WTC11 (cell line): ENCODE results near the gene EEFSEC. TPM values are rescaled to one million over a fixed set of nuclear protein-coding genes. Genes with fewer than 3 reads are reported as not detected.
A peak's percentile ranks its signal among the peaks of the same experiment; 100 is the strongest.

Experiments used
- ATAC-seq: fragments of 200-7000 bp; cut with Tn5 transposase; 2 replicates; pipeline ENCODE4 v1.10.0; 2021; ENCODE audit warnings: mild to moderate bottlenecking, moderate library complexity
- CTCF ChIA-PET: fragments of 300-600 bp; sonication (Branson Sonifier 250); formaldehyde crosslinking; loops from one replicate; lab custom pipeline; 2021; ENCODE audit warnings: antibody characterized with exemption; lab: Charles Lee
- POLR2A ChIA-PET: fragments of 350-600 bp; sonication (Branson Sonifier 250); formaldehyde crosslinking; loops from one replicate; lab custom pipeline; 2021; ENCODE audit warnings: antibody characterized with exemption; lab: Charles Lee
- DNase-seq: peaks from one replicate; pipeline ENCODE4 v3.0.0; 2021; ENCODE audit warnings: low spot score
- H3K27ac Mint-ChIP-seq: 2 replicates; pipeline ENCODE4 v1.8.0; 2021; ENCODE audit warnings: mixed read lengths
- H3K27me3 Mint-ChIP-seq: 2 replicates; pipeline ENCODE4 v1.8.0; 2021; ENCODE audit warnings: low read depth, mild to moderate bottlenecking, moderate library complexity, mixed read lengths
- H3K36me3 Mint-ChIP-seq: 2 replicates; pipeline ENCODE4 v1.8.0; 2021; ENCODE audit warnings: mixed read lengths
- H3K4me1 Mint-ChIP-seq: 2 replicates; pipeline ENCODE4 v1.8.0; 2022; ENCODE audit warnings: mixed read lengths
- H3K4me3 Mint-ChIP-seq: 2 replicates; pipeline ENCODE4 v1.8.0; 2021; ENCODE audit warnings: mild to moderate bottlenecking, moderate library complexity, mixed read lengths
- H3K9me3 Mint-ChIP-seq: 2 replicates; pipeline ENCODE4 v1.8.0; 2021; ENCODE audit warnings: mixed read lengths
- ERG ChIP-seq: fragments of 250-450 bp; sonication (Bioruptor Pico); IDR thresholded peaks from 2 replicates; pipeline ENCODE4 v1.8.0; 2021; ENCODE audit warnings: mild to moderate bottlenecking
- GTF2I ChIP-seq: fragments of 250-450 bp; sonication (Bioruptor Pico); conservative IDR thresholded peaks from 2 replicates; pipeline ENCODE4 v1.4.0; 2021; ENCODE audit warnings: mild to moderate bottlenecking
- MAX ChIP-seq: sonication (generic); formaldehyde crosslinking; IDR thresholded peaks from 2 replicates; pipeline ENCODE4 v1.8.0; 2022; ENCODE audit warnings: mild to moderate bottlenecking, missing genetic modification reagents
- MYBL2 ChIP-seq: sonication (generic); formaldehyde crosslinking; IDR thresholded peaks from 2 replicates; pipeline ENCODE4 v1.8.1; 2023; ENCODE audit warnings: mild to moderate bottlenecking, moderate library complexity, missing genetic modification reagents
- NR2C2 ChIP-seq: sonication (generic); formaldehyde crosslinking; IDR thresholded peaks from 2 replicates; pipeline ENCODE4 v1.8.0; 2022; ENCODE audit warnings: mild to moderate bottlenecking, missing genetic modification reagents
- PREB ChIP-seq: sonication (generic); formaldehyde crosslinking; IDR thresholded peaks from 2 replicates; pipeline ENCODE4 v1.8.1; 2022; ENCODE audit warnings: mild to moderate bottlenecking, missing genetic modification reagents, moderate library complexity, borderline replicate concordance
- TEAD1 ChIP-seq: sonication (generic); formaldehyde crosslinking; IDR thresholded peaks from 2 replicates; pipeline ENCODE4 v1.8.0; 2022; ENCODE audit warnings: mild to moderate bottlenecking, missing genetic modification reagents
- TP53 ChIP-seq: sonication (generic); formaldehyde crosslinking; IDR thresholded peaks from 2 replicates; pipeline ENCODE4 v1.8.1; 2023; ENCODE audit warnings: mild to moderate bottlenecking, missing genetic modification reagents
- ZBTB21 ChIP-seq: sonication (generic); formaldehyde crosslinking; IDR thresholded peaks from 2 replicates; pipeline ENCODE4 v1.8.1; 2023; ENCODE audit warnings: mild to moderate bottlenecking, missing genetic modification reagents, borderline replicate concordance
- ZNF121 ChIP-seq: sonication (generic); formaldehyde crosslinking; IDR thresholded peaks from 2 replicates; pipeline ENCODE4 v1.8.0; 2023; ENCODE audit warnings: missing genetic modification reagents
- ZNF219 ChIP-seq: sonication (generic); formaldehyde crosslinking; IDR thresholded peaks from 2 replicates; pipeline ENCODE4 v1.8.0; 2023; ENCODE audit warnings: missing genetic modification reagents, mild to moderate bottlenecking, borderline replicate concordance
- ZNF317 ChIP-seq: sonication (generic); formaldehyde crosslinking; IDR thresholded peaks from 2 replicates; pipeline ENCODE4 v1.8.1; 2023; ENCODE audit warnings: low read depth, mild to moderate bottlenecking, moderate library complexity, missing genetic modification reagents, borderline replicate concordance
- ZNF416 ChIP-seq: fragments of 250-450 bp; sonication (Bioruptor Pico); IDR thresholded peaks from 2 replicates; pipeline ENCODE4 v1.9.0; 2021; ENCODE audit warnings: mild to moderate bottlenecking, inconsistent platforms
- total RNA-seq: library from RNA; stranded (reverse); gene quantifications from 3 replicates; pipeline ENCODE4 v1.2.3, GENCODE V29; 2021
- TF ChIP-seq, protein P1 (sequence below): fragments of 250-450 bp; sonication (Bioruptor Pico); IDR thresholded peaks from 2 replicates; pipeline ENCODE4 v2.1.2; 2022; ENCODE audit warnings: mild to moderate bottlenecking, moderate library complexity
- TF ChIP-seq, protein P2 (sequence below): sonication (generic); formaldehyde crosslinking; IDR thresholded peaks from 2 replicates; pipeline ENCODE4 v1.8.0; 2023; ENCODE audit warnings: mild to moderate bottlenecking, missing genetic modification reagents
- TF ChIP-seq, protein P3 (sequence below): sonication (generic); formaldehyde crosslinking; IDR thresholded peaks from 2 replicates; pipeline ENCODE4 v1.8.1; 2023; ENCODE audit warnings: mild to moderate bottlenecking, moderate library complexity, missing genetic modification reagents

Gene EEFSEC
- total RNA-seq, 1 experiment from 2014 or later = 13.7 TPM

GRCh38 chr3:128398586-128398985 lies 245.3 kb downstream of the EEFSEC start:
- H3K27ac Mint-ChIP-seq = no peak overlapping the region
- peaks cover 7% of the 10 kb centered on the region; the same call in 1 of the 2 replicates for H3K4me1 Mint-ChIP-seq
- no peaks in the 10 kb centered on the region for H3K36me3 Mint-ChIP-seq
- CTCF ChIA-PET = interaction anchor here (1.7 kb wide), 1 partner anchor 10 kb away, joined by 7 read pairs; no protein-coding TSS in a partner anchor
- TF ChIP-seq ERG (CRISPR knock-in tag) = no peak
- TF ChIP-seq, protein P1, sequence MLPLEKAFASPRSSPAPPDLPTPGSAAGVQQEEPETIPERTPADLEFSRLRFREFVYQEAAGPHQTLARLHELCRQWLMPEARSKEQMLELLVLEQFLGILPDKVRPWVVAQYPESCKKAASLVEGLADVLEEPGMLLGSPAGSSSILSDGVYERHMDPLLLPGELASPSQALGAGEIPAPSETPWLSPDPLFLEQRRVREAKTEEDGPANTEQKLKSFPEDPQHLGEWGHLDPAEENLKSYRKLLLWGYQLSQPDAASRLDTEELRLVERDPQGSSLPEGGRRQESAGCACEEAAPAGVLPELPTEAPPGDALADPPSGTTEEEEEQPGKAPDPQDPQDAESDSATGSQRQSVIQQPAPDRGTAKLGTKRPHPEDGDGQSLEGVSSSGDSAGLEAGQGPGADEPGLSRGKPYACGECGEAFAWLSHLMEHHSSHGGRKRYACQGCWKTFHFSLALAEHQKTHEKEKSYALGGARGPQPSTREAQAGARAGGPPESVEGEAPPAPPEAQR = no peak
- no peak for TF ChIP-seq ZNF317
- TF ChIP-seq TEAD1 (CRISPR knock-in tag) = no peak
- no peak for TF ChIP-seq ZBTB21 (CRISPR knock-in tag)
- TF ChIP-seq, protein P2, sequence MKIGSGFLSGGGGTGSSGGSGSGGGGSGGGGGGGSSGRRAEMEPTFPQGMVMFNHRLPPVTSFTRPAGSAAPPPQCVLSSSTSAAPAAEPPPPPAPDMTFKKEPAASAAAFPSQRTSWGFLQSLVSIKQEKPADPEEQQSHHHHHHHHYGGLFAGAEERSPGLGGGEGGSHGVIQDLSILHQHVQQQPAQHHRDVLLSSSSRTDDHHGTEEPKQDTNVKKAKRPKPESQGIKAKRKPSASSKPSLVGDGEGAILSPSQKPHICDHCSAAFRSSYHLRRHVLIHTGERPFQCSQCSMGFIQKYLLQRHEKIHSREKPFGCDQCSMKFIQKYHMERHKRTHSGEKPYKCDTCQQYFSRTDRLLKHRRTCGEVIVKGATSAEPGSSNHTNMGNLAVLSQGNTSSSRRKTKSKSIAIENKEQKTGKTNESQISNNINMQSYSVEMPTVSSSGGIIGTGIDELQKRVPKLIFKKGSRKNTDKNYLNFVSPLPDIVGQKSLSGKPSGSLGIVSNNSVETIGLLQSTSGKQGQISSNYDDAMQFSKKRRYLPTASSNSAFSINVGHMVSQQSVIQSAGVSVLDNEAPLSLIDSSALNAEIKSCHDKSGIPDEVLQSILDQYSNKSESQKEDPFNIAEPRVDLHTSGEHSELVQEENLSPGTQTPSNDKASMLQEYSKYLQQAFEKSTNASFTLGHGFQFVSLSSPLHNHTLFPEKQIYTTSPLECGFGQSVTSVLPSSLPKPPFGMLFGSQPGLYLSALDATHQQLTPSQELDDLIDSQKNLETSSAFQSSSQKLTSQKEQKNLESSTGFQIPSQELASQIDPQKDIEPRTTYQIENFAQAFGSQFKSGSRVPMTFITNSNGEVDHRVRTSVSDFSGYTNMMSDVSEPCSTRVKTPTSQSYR = no peak
- TF ChIP-seq MAX = no peak
- no peak for TF ChIP-seq PREB (CRISPR knock-in tag)
- TF ChIP-seq ZNF416 (CRISPR knock-in tag) = no peak
- TF ChIP-seq TP53 (CRISPR knock-in tag) = no peak
- TF ChIP-seq, protein P3, sequence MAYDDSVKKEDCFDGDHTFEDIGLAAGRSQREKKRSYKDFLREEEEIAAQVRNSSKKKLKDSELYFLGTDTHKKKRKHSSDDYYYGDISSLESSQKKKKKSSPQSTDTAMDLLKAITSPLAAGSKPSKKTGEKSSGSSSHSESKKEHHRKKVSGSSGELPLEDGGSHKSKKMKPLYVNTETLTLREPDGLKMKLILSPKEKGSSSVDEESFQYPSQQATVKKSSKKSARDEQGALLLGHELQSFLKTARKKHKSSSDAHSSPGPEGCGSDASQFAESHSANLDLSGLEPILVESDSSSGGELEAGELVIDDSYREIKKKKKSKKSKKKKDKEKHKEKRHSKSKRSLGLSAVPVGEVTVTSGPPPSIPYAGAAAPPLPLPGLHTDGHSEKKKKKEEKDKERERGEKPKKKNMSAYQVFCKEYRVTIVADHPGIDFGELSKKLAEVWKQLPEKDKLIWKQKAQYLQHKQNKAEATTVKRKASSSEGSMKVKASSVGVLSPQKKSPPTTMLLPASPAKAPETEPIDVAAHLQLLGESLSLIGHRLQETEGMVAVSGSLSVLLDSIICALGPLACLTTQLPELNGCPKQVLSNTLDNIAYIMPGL = no peak
- no peak for TF ChIP-seq NR2C2 (CRISPR knock-in tag)
- no peak for TF ChIP-seq ZNF219 (CRISPR knock-in tag)
- no peaks in the 10 kb centered on the region for H3K9me3 Mint-ChIP-seq
- H3K4me3 Mint-ChIP-seq = no peak overlapping the region
- POLR2A ChIA-PET = no interaction called here
- ATAC-seq = peak; percentile 49
- H3K27me3 Mint-ChIP-seq = no peaks in the 10 kb centered on the region; the same call in 1 of the 2 replicates
- DNase-seq = peak; percentile 30

GRCh38 chr3:128399221-128399915 lies 246.1 kb downstream of the EEFSEC start:
- ATAC-seq = no peak
- H3K9me3 Mint-ChIP-seq = no peaks in the 10 kb centered on the region
- H3K27me3 Mint-ChIP-seq = no peaks in the 10 kb centered on the region; the same call in 1 of the 2 replicates
- CTCF ChIA-PET = interaction anchor here (1.0 to 1.7 kb wide), 3 partner anchors 9 to 77 kb away, joined by 3 to 7 read pairs (median 4); no protein-coding TSS in a partner anchor
- H3K4me3 Mint-ChIP-seq = no peak overlapping the region
- no peak for DNase-seq
- H3K36me3 Mint-ChIP-seq = no peaks in the 10 kb centered on the region
- peaks cover 7% of the 10 kb centered on the region; the same call in 1 of the 2 replicates for H3K4me1 Mint-ChIP-seq
- no peak overlapping the region for H3K27ac Mint-ChIP-seq
- TF ChIP-seq GTF2I (no peak), MYBL2 (CRISPR knock-in tag) (no peak), ZNF121 (CRISPR knock-in tag) (peak; percentile 73; the same call in 1 of the 2 replicates)
- POLR2A ChIA-PET = no interaction called here
